GM19395 (cell line): ENCODE data around the gene ERGIC1.
A peak's percentile ranks its signal among the peaks of the same experiment; 100 is the strongest.
"Not testable (repeated sequence)": the region's sequence is repeated elsewhere in the genome, so short reads cannot be mapped to it uniquely, and the experiment has no call there.

ENCODE experiments used
- ATAC-seq: cut with Tn5 transposase; IDR thresholded peaks from one replicate; pipeline ENCODE4 v1.9.1; 2021; ENCODE audit warnings: mild to moderate bottlenecking, moderate library complexity; ENCODE audit not compliant: unreplicated experiment

Gene ERGIC1

GRCh38 chr5:172833686-172834414 is at the start of gene ERGIC1:
Gene ERGIC1, plus strand, starts transcription at chr5:172834251. Its CDS starts 163 bp downstream, at chr5:172834414.
- peak; percentile 67 for ATAC-seq

GRCh38 chr5:172785429-172786088 is 48.5 kb upstream of the ERGIC1 start:
- ATAC-seq, result no peak

- ATAC-seq, result no peak
Measured at GRCh38 chr5:172786736-172787462, 47.2 kb upstream of the ERGIC1 start.

GRCh38 chr5:172787538-172787937 is 46.5 kb upstream of the ERGIC1 start:
- not testable (repeated sequence) for ATAC-seq

GRCh38 chr5:172788771-172789686 is 45.0 kb upstream of the ERGIC1 start:
- ATAC-seq, result no peak

GRCh38 chr5:172789687-172790495 is 44.2 kb upstream of the ERGIC1 start:
- ATAC-seq, result no peak

- no peak for ATAC-seq
Measured at GRCh38 chr5:172790496-172790889, 43.6 kb upstream of the ERGIC1 start.

- no peak for ATAC-seq
Measured at GRCh38 chr5:172791286-172791685, 42.8 kb upstream of the ERGIC1 start.

GRCh38 chr5:172791726-172792445 is 42.2 kb upstream of the ERGIC1 start:
- ATAC-seq, result no peak

- ATAC-seq, result no peak
Measured at GRCh38 chr5:172792701-172793570, 41.1 kb upstream of the ERGIC1 start.

GRCh38 chr5:172793577-172794488 is 40.2 kb upstream of the ERGIC1 start:
- no peak for ATAC-seq

- ATAC-seq, result no peak
Measured at GRCh38 chr5:172795318-172795977, 38.6 kb upstream of the ERGIC1 start.

GRCh38 chr5:172796306-172796705 is 37.7 kb upstream of the ERGIC1 start:
- no peak for ATAC-seq

GRCh38 chr5:172797771-172798191 is 36.3 kb upstream of the ERGIC1 start:
- no peak for ATAC-seq

GRCh38 chr5:172798422-172799215 is 35.4 kb upstream of the ERGIC1 start:
- no peak for ATAC-seq

- no peak for ATAC-seq
Measured at GRCh38 chr5:172799416-172799815, 34.6 kb upstream of the ERGIC1 start.
